Stimulated activated CD8-positive, alpha-beta memory T cell treated with anti-CD3 and anti-CD28 coated beads, Interleukin-15, amount 100 ng/mL, for 24 hours (primary cell): ENCODE results near the gene FOXN3.
"Not testable (repeated sequence)": the region's sequence is repeated elsewhere in the genome, so short reads cannot be mapped to it uniquely, and the experiment has no call there.

Experiments used
- DNase-seq: peaks from one replicate; pipeline ENCODE4 v3.0.0-alpha.2; 2020; ENCODE audit warnings: low read depth

Gene FOXN3

DNA sequence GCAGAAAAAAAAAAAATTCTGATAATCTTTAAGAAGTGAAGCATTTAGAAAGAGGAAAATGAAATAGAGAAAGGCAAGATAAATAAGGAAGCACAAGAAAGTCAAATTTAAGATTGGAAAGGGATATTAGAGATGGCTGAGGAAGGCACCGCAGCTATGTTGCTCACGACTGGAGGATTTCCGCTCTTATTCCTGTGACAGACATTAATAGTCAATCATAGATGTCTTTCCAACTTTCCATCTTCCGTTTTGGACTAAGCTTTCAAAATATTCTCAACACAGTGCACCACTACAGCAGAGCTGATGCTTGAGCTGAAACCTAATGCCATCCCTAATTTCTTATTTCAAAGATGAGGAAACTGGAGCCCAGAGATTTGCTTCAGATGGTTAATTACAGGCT lies 290.6 kb downstream of the FOXN3 start:
- DNase-seq: no peak

DNA sequence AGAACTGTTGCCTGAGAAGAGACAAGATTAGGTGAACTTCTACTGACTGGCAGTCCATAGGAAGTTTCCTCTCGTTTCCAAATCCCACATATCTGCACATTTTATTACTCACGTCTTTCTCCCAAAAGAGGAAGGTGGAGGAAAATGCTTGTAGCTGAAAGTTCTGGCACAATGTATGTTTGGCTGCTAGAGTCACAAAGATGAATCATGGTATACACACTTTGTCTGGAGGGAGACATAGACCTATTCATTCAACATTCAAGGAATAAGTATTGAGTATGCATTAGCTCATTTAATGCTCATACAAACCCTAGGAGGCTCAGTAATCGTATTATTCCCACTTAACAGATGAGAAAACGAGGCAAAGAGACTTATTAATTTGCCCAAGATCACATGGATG lies 291.8 kb downstream of the FOXN3 start:
- no peak for DNase-seq

DNA sequence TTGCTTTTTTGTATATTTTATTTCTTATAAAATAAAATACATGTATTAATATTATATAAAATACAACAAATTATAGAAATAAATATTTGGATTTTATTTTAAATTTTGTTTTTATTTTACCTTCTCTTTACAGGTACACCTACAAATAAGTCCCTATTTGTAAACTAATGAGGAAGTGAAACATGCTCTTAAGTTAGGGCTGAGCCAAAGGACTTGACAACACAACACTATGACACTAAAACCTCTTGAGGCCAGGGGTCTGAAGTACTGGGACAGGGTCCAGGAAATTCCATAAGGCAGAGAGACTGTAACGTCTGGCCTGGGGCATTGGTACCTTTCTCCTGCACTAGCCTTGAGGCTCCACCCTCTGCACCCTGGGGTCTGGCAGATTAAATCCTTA lies 293.2 kb downstream of the FOXN3 start:
- DNase-seq: no peak

DNA sequence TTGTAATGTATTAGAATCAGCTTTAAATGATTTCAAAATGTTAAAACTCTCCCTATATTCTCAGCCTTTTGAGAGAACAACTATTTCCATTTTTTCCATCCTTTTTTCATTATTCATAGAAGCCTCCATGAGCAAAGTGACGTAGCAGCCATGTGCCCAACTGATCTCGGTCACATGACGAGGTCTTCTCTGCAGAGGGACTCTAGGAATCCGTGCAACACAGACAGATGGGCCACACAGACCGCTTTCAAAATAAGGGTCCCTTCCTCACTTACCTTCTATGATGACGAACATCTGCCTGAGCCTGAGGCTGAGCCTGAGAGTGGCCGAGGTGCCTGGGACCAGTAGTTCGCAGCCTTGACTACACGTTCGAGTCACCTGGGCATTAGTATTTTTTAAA lies 293.8 kb downstream of the FOXN3 start:
- no peak for DNase-seq

DNA sequence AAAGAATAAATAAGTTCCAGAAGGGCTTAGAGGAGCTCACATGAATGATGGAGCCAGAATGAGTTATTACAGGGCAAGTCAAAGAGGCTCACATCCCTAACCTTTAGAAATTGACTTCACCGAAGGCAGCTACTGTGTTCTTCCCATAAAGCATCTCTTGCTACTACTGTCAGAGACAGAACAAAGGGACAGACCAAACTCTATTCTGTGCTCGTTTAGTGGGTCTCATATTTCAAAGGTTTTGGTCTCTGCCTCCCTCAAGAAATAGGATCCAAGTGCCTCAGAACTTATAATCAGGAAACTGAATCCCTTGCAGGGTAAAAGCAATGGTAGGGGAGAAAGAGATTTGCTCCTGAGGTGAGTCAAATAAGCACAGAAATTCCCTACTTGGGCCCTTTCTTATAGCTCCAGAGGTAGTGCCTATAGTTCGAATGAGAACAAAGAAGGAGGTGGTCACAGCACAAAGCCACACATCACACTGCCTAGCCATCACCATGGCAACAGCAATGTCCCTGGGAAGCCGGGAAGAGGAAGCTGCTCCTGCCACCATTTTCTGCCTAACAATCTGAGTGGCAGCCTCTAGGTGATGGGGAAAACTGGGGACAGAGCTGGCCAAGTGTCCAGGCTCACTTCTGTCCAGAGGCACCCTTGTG lies 294.9 kb downstream of the FOXN3 start:
- DNase-seq: no peak

DNA sequence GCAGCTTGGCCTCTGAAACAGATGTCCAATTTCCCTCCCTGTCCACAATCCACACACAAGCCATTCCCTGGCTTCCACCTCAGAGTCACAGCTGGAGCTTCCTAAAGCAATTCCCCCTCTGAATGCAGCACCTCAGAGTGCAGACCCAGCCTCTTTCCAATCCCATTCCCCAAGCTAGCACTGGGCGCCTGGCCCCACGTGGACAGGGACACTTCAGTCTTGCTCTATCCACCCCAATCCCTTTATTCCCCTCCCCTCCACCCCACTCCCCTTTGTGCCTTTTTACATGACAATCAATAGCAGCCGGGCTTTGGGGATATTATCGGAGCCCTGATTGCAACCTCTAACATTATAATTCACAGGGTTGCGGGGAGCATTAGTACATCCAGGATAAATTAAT lies 300.0 kb downstream of the FOXN3 start:
- no peak for DNase-seq

DNA sequence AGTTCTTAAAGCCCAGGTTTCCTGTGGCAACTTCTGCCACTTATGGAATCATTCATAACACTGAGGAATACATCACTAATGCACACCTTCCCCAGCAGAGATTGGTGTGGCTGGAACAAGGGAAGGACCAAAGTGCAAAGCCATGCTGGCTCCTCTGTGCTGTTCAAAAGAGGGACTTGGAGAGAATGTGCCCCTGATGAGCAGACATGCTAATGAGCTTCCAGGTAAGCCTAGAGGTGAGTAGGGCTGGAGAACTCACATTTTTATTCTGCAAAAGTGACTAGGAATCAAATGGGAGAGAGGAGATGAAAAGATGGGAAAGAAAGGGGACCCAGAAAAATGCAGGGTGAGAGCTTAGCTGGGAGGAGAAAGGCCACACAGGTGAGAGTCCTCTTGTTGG lies 302.9 kb downstream of the FOXN3 start:
- no peak for DNase-seq

DNA sequence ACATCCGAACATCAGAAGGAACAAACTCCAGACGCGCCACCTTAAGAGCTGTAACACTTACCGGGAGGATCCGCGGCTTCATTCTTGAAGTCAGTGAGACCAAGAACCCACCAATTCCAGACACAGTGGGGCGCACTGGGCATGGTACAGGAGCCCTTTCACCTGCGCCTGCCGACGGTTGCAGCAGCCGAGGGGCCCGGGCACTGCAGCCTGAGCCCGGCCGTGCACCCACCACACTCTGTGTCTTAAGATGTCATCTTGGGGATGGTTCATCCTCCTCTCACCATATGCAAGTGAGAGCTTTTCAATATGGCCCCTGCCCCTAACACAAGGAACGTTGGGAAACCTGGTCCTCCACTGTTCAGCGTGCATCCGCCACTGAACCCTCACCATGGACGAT lies 304.3 kb downstream of the FOXN3 start:
- no peak for DNase-seq

DNA sequence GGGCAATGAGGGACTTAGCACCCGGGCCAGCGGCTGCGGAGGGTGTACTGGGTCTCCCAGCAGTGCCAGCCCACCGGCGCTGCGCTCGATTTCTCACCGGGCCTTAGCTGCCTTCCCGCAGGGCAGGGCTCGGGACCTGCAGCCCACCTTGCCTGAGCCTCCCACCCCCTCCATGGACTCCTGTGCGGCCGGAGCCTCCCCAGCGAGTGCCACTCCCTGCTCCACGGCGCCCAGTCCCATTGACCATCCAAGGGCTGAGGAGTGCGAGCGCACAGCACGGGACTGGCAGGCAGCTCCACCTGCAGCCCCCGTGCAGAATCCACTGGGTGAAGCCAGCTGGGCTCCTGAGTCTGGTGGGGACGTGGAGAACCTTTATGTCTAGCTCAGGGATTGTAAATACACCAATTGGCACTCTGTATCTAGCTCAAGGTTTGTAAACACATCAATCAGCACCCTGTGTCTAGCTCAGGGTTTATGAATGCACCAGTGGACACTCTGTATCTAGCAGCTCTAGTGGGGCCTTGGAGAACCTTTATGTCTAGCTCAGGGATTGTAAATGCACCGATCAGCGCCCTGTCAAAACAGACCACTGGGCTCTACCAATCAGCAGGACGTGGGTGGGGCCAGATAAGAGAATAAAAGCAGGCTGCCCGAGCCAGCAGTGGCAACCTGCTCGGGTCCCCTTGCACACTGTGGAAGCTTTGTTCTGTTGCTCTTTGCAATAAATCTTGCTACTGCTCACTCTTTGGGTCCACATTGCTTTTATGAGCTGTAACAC lies 305.1 kb downstream of the FOXN3 start:
- DNase-seq: not testable (repeated sequence)

DNA sequence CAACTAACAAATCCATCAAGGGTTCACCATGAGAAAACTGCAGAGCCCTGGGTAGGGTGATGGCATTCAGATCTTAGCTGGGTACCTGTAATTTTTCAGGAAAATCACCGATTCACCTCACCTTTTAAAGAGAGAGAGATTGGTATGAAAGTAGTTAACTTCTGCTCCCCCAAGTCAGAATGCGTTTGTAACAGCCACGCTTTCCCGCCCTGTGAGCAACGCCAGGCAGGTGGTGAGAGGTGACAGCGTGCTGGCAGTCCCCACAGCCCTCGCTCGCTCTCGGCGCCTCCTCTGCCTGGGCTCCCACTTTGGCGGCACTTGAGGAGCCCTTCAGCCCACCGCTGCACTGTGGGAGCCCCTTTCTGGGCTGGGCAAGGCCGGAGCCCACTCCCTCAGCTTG lies 305.8 kb downstream of the FOXN3 start:
- DNase-seq: not testable (repeated sequence)

DNA sequence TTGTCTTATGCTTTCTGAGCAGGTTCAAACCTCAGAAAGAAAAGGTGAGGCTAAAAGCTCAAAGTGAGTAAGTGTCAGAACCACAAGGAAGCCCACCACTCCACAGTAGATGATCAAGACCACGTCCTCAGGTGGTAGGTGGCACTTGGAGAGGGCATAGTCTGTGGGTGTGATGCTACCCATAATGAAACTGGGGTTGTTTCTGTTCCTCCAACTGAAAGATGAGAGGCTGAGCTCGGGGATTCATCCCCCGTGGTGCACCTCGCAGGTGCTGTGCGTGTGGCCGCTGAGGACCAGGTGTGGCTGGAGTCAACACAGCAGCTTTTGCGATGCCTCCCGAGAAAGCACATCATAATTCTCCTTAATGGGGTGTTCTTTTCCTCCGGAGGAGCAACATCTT lies 306.9 kb downstream of the FOXN3 start:
- DNase-seq: no peak

DNA sequence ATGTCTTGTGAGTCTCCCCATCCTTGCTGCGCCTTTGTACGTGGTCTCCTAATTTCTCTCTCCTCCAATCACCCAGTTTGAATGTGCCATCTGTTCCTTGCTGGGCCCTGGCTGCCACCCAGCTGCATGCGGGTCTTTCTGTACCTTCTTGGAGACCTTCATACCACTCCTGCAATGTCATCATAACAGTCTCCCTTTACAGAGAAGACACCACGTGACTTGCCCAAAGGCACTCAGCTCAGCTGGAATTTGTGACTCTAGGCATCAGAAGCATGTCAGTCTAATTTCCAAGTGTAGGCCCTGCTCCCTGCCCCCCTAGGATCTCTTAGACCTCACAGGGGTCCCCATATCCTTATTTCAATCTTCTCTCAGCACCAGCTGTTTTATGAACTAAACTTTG lies 308.4 kb downstream of the FOXN3 start:
- DNase-seq: no peak

DNA sequence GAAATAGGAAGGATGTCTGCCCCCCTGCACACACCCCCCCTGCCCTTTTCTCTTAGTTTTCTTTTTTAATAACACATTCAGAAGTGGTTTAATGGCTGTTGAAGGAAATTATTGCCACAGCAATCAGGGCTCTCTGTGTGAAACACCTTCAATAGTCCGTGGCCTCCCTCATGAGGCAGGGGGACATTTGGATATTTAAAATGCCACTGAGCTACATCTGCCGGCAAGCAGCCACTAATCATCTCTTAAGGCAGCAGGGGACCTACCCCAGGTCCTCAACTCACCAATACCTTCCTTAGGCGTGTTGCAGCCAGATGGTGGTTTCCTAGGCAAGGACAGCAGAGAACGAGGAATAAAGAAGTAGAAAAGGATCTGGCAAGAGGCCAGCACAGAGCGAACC lies 309.4 kb downstream of the FOXN3 start:
- DNase-seq: no peak
